ENCODE results near the gene GAS2L3. TPM values are rescaled to one million over a fixed set of nuclear protein-coding genes. Genes with fewer than 3 reads are reported as not detected.
A peak's percentile ranks its signal among the peaks of the same experiment; 100 is the strongest.

Gene GAS2L3
- total RNA-seq: 1 to 10 TPM; 4.4 to 6.5 TPM

DNA sequence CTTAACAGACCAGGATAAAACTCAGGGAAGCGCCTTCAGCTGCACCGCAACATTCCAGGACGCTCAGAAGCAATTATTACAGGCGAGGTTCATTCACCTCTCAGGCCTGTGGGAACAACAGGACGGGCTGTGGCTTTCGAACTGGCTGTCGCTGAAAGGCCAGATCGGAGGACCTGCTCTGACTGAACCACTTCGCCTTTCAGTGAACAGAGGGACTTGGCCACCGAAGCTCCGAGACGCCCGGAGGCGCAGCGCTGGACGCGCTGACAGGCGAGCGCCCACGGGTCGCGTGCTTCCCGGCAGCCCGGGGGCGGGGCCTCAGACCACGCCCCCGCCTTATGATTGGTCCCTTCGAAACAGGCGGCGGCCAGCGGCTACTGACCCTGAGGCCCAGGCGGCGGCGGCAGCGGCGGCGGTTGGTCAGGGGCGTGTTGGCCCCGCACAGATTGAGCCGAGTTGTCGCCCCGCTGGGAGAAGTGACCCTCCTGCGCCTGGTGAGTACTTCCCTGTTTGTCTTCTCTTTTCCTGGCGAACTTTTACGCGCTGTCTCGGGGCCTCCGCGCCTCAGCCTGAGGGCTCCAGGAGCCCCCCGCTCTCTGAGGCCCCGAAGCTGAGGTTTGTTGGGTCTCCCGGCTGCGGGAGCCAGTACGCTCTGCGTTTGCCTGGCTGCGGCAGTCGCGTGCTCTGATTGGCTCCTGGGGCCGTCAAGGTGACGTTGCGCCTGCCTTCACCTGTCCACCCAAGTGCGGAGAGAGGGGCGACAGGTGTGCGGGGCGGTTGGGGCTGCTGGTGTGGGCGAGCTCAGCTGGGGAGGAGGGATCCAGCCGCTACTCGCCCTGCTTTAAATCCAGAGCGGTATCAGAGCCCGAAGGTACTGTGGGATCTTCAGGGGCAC, at the start of gene GAS2L3:
Gene GAS2L3 (plus strand): TSS at position 393 of the 895 bp plus-strand sequence. CDS start 21,221 bp downstream, outside the sequence.
- ChIA-PET CTCF (interaction anchor here (0.5 kb wide), 1 partner anchor 437 kb away, joined by 3 read pairs; no protein-coding TSS in a partner anchor), POLR2A (no interaction called here)
- Mint-ChIP-seq H3K4me1 (peaks cover 16% of the 10 kb centered on the region), H3K4me3 (peak within 1 kb of the TSS; percentile 93), H3K9me3 (no peaks in the 10 kb centered on the region), H3K36me3 (ENCODE audit: low read depth) (no peaks in the 10 kb centered on the region), H3K27ac (peak within 1 kb of the TSS; percentile 90), H3K27me3 (peaks cover 33% of the 10 kb centered on the region)
- DNase-seq: peak; percentile 68

DNA sequence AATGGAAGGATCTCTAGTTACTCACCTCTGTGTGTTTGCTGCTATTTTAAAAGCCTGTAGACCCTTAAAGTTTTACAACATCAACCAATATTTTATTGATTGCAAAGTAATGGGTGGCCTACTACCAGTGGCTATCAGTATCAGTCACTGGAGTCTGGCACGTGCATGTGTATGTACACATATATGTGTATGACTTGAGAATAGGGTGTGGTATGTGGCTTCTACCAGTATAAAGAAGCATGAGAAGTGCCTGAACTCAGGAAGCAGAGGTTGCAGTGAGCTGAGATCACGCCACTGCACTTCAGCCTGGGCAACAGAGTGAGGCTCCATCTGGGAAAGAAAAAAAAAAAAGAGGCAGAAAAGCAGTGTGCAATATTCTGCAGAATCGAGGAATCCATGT, 45.5 kb upstream of the GAS2L3 start:
- CTCF ChIA-PET: no interaction called here
- Mint-ChIP-seq H3K27me3 (peaks cover 9% of the 10 kb centered on the region), H3K9me3 (no peaks in the 10 kb centered on the region), H3K4me3 (no peak overlapping the region), H3K27ac (no peak overlapping the region), H3K4me1 (no peaks in the 10 kb centered on the region), H3K36me3 (ENCODE audit: low read depth) (no peaks in the 10 kb centered on the region)
- POLR2A ChIA-PET: no interaction called here
- DNase-seq: no peak

GRCh38 chr12:100528471-100529127, 44.9 kb upstream of the GAS2L3 start:
- H3K27ac Mint-ChIP-seq: no peak overlapping the region
- peaks cover 7% of the 10 kb centered on the region for H3K27me3 Mint-ChIP-seq
- no peak for DNase-seq
- H3K4me1 Mint-ChIP-seq: no peaks in the 10 kb centered on the region
- ChIA-PET POLR2A (no interaction called here), CTCF (no interaction called here)
- no peak overlapping the region for H3K4me3 Mint-ChIP-seq
- no peaks in the 10 kb centered on the region for H3K9me3 Mint-ChIP-seq
- no peaks in the 10 kb centered on the region for H3K36me3 Mint-ChIP-seq (ENCODE audit: low read depth)

- Mint-ChIP-seq H3K4me3 (no peak overlapping the region), H3K4me1 (no peaks in the 10 kb centered on the region), H3K27ac (no peak overlapping the region), H3K9me3 (no peaks in the 10 kb centered on the region), H3K36me3 (ENCODE audit: low read depth) (no peaks in the 10 kb centered on the region), H3K27me3 (peaks cover 5% of the 10 kb centered on the region)
- ChIA-PET CTCF (no interaction called here), POLR2A (no interaction called here)
- no peak for DNase-seq
These were observed 43.6 kb upstream of the GAS2L3 start for GRCh38 chr12:100529756-100530350.

- Mint-ChIP-seq H3K36me3 (ENCODE audit: low read depth) (no peaks in the 10 kb centered on the region), H3K27ac (no peak overlapping the region), H3K9me3 (no peaks in the 10 kb centered on the region), H3K27me3 (peaks cover 5% of the 10 kb centered on the region), H3K4me1 (no peaks in the 10 kb centered on the region), H3K4me3 (no peak overlapping the region)
- DNase-seq: no peak
- POLR2A ChIA-PET: no interaction called here
- CTCF ChIA-PET: no interaction called here
These were observed 40.1 kb upstream of the GAS2L3 start for GRCh38 chr12:100533376-100533775.

- POLR2A ChIA-PET: no interaction called here
- Mint-ChIP-seq H3K4me3 (no peak overlapping the region), H3K27ac (no peak overlapping the region), H3K36me3 (ENCODE audit: low read depth) (no peaks in the 10 kb centered on the region), H3K27me3 (no peaks in the 10 kb centered on the region), H3K9me3 (no peaks in the 10 kb centered on the region), H3K4me1 (no peaks in the 10 kb centered on the region)
- CTCF ChIA-PET: no interaction called here
- DNase-seq: no peak
These were observed 38.8 kb upstream of the GAS2L3 start for GRCh38 chr12:100534625-100535227.

DNA sequence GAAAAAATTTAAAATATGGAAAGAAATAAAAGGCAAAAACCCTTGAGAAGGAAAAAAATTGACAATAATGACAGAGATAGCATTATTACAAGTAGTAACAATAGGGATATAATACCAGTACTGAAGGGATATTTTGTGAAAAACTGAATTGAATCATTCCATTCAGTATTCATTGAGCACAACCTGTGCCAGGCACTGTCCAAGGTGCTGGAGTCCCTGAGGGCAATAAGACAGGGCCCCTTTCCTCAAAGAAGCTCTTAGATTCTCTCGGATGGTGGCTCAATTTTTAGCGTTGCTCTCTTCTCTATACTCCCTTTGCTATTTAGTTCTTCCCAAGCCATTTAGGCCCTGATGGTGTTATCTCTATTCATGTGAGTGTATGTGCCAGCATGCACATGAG, 34.3 kb upstream of the GAS2L3 start:
- POLR2A ChIA-PET: no interaction called here
- no peak overlapping the region for H3K27ac Mint-ChIP-seq
- CTCF ChIA-PET: interaction anchor here (1.1 kb wide), 1 partner anchor 9 kb away, joined by 3 read pairs; no protein-coding TSS in a partner anchor
- H3K4me3 Mint-ChIP-seq: no peak overlapping the region
- no peaks in the 10 kb centered on the region for H3K36me3 Mint-ChIP-seq (ENCODE audit: low read depth)
- H3K9me3 Mint-ChIP-seq: no peaks in the 10 kb centered on the region
- DNase-seq: peak; percentile 26
- H3K27me3 Mint-ChIP-seq: no peaks in the 10 kb centered on the region
- H3K4me1 Mint-ChIP-seq: no peaks in the 10 kb centered on the region

- CTCF ChIA-PET: no interaction called here
- Mint-ChIP-seq H3K4me3 (no peak overlapping the region), H3K4me1 (no peaks in the 10 kb centered on the region), H3K9me3 (no peaks in the 10 kb centered on the region), H3K27ac (no peak overlapping the region), H3K36me3 (ENCODE audit: low read depth) (no peaks in the 10 kb centered on the region), H3K27me3 (no peaks in the 10 kb centered on the region)
- POLR2A ChIA-PET: no interaction called here
- no peak for DNase-seq
These were observed 29.3 kb upstream of the GAS2L3 start for GRCh38 chr12:100544165-100544564.

- DNase-seq: no peak
- H3K4me1 Mint-ChIP-seq: no peaks in the 10 kb centered on the region
- ChIA-PET CTCF (interaction anchor here (1.0 kb wide), 1 partner anchor 9 kb away, joined by 3 read pairs; no protein-coding TSS in a partner anchor), POLR2A (no interaction called here)
- no peaks in the 10 kb centered on the region for H3K9me3 Mint-ChIP-seq
- H3K27ac Mint-ChIP-seq: no peak overlapping the region
- no peak overlapping the region for H3K4me3 Mint-ChIP-seq
- no peaks in the 10 kb centered on the region for H3K36me3 Mint-ChIP-seq (ENCODE audit: low read depth)
- H3K27me3 Mint-ChIP-seq: no peaks in the 10 kb centered on the region
These were observed 28.4 kb upstream of the GAS2L3 start for GRCh38 chr12:100545092-100545491.

DNA sequence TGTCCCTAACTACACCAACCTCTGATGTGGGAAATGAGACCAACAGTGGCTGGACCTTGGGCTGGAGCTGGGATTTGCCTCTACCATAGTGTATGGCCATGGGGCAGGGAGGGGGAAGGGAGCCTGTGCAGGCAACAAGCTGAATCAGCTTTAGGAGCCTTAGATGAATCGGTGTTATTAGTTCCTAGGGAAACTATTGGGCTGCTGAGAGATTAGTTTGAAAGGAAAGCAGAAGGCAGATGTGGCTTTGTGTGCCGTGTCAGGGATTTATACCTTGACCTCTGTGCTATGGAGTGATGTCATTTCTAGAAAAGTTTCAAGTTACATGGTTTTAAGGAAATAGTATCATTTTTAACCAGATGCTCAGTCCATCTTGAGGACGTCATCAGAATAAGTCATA, 19.5 kb upstream of the GAS2L3 start:
- ChIA-PET CTCF (interaction anchor here (1.1 kb wide), 1 partner anchor 8 kb away, joined by 3 read pairs; no protein-coding TSS in a partner anchor), POLR2A (no interaction called here)
- H3K4me1 Mint-ChIP-seq: no peaks in the 10 kb centered on the region
- H3K36me3 Mint-ChIP-seq (ENCODE audit: low read depth): no peaks in the 10 kb centered on the region
- H3K4me3 Mint-ChIP-seq: no peak overlapping the region
- no peaks in the 10 kb centered on the region for H3K27me3 Mint-ChIP-seq
- no peaks in the 10 kb centered on the region for H3K9me3 Mint-ChIP-seq
- no peak for DNase-seq
- no peak overlapping the region for H3K27ac Mint-ChIP-seq

DNA sequence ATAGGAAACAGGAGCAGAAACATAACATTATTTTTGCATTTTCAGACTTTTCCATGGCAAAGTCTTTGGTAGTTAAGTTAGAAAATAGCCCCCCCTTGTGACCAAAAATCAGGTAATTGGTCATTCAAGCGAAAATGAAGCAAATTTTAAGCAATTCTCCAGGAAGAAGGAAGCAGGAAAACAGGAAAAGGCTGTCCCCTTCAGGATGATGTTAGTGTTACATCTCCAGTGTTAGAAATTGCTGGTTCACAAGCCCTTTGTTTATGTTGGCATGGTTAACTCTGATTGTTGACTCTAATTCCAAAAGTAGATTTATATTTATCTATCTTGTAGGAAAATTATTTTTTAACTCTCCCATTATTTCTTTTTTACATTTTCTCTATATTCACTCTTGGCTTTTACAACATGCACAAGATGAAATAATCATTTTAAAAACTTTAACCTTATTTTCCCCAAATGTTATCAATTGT, 18.8 kb upstream of the GAS2L3 start:
- Mint-ChIP-seq H3K36me3 (ENCODE audit: low read depth) (no peaks in the 10 kb centered on the region), H3K4me3 (no peak overlapping the region), H3K4me1 (no peaks in the 10 kb centered on the region), H3K27me3 (no peaks in the 10 kb centered on the region), H3K27ac (no peak overlapping the region), H3K9me3 (no peaks in the 10 kb centered on the region)
- POLR2A ChIA-PET: no interaction called here
- CTCF ChIA-PET: interaction anchor here (1.1 kb wide), 1 partner anchor 9 kb away, joined by 3 read pairs; no protein-coding TSS in a partner anchor
- DNase-seq: peak; percentile 11

- Mint-ChIP-seq H3K4me1 (no peaks in the 10 kb centered on the region), H3K36me3 (ENCODE audit: low read depth) (no peaks in the 10 kb centered on the region), H3K9me3 (no peaks in the 10 kb centered on the region), H3K4me3 (no peak overlapping the region), H3K27ac (no peak overlapping the region), H3K27me3 (no peaks in the 10 kb centered on the region)
- DNase-seq: no peak
- ChIA-PET POLR2A (interaction anchor here (0.6 kb wide), 1 partner anchor 90 kb away, joined by 5 read pairs; no protein-coding TSS in a partner anchor), CTCF (no interaction called here)
These were observed 17.8 kb upstream of the GAS2L3 start for GRCh38 chr12:100555722-100556121.

DNA sequence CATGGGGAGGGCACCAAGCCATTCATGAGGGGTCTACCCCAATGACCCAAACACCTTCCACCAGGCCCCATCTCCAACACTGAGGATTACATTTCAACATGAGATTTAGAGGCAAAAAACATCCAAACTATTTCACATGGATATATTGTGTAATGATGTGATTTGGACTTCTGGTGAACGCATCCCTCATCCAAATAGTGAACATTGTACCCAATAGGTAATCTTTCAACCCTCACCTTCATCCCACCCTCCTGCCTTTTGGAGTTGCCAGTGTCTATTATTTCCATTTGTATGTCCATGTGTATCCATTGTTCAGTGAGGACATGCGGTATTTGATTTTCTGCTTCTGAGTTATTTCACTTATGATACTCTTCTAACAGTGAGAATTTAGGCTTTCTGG, 16.1 kb upstream of the GAS2L3 start:
- ChIA-PET CTCF (no interaction called here), POLR2A (no interaction called here)
- Mint-ChIP-seq H3K9me3 (no peaks in the 10 kb centered on the region), H3K4me1 (no peaks in the 10 kb centered on the region), H3K27me3 (no peaks in the 10 kb centered on the region), H3K27ac (no peak overlapping the region), H3K36me3 (ENCODE audit: low read depth) (no peaks in the 10 kb centered on the region), H3K4me3 (no peak overlapping the region)
- no peak for DNase-seq
